Suprapubic skin (tissue), 4 donors: ENCODE measurements around the gene C12orf56. TPM values are rescaled to one million over a fixed set of nuclear protein-coding genes. Genes with fewer than 3 reads are reported as not detected.
"Not testable (repeated sequence)": the region's sequence is repeated elsewhere in the genome, so short reads cannot be mapped to it uniquely, and the experiment has no call there.

ENCODE experiments used
- DNase-seq, 2 donors: peaks; one replicate each; pipeline ENCODE4 v3.0.0-alpha.2; 2019; ENCODE audit warnings: low spot score in 2 of 2
- H3K27ac ChIP-seq: fragments of 200-600 bp; sonication (generic); one replicate; pipeline ENCODE4 v1.5.1; 2019
- H3K27me3 ChIP-seq: fragments of 200-600 bp; sonication (generic); one replicate; pipeline ENCODE4 v1.5.1; 2019
- H3K36me3 ChIP-seq: fragments of 200-600 bp; sonication (generic); one replicate; pipeline ENCODE4 v1.5.1; 2019
- H3K4me1 ChIP-seq: fragments of 200-600 bp; sonication (generic); one replicate; pipeline ENCODE4 v1.5.1; 2019
- H3K4me3 ChIP-seq: fragments of 200-600 bp; sonication (generic); one replicate; pipeline ENCODE4 v1.5.1; 2019; ENCODE audit warnings: mild to moderate bottlenecking
- H3K9me3 ChIP-seq: fragments of 200-600 bp; sonication (generic); one replicate; pipeline ENCODE4 v1.5.1; 2019
- EP300 ChIP-seq: sonication (generic); formaldehyde crosslinking; IDR thresholded peaks from one replicate; pipeline ENCODE4 v1.6.1; 2017; ENCODE audit warnings: antibody characterized with exemption
- POLR2A ChIP-seq, 2 donors: fragments of 450-650 bp; IDR thresholded peaks; one replicate each; pipeline ENCODE4 v1.6.1; 2017; ENCODE audit warnings: antibody characterized with exemption in 2 of 2, mild to moderate bottlenecking in 2 of 2, moderate library complexity in 2 of 2
- POLR2AphosphoS5 ChIP-seq, 3 donors: sonication (generic); formaldehyde crosslinking; IDR thresholded peaks; one replicate each; pipeline ENCODE4 v1.6.1; 2017; ENCODE audit warnings: antibody characterized with exemption in 3 of 3
- WGBS: methylation state at CpG from one replicate; pipeline ENCODE4 v1.1.5; 2018; 5-methylcytosine and 5-hydroxymethylcytosine counted together
- total RNA-seq, 4 donors: library from RNA; depleted of rRNA; stranded (reverse); fragments of >200 nt; gene quantifications; one replicate each; pipeline ENCODE4 v1.1.0, GENCODE V29; 2016
- TF ChIP-seq, protein P1 (sequence below), 2 donors: fragments of 200-600 bp in 1 of 2; fragments of 450-650 bp in 1 of 2; sonication (generic) in 1 of 2; IDR thresholded peaks; one replicate each; pipeline ENCODE4 v1.5.1; 2016 to 2019; ENCODE audit warnings: antibody characterized with exemption in 2 of 2, mild to moderate bottlenecking in 1 of 2, moderate library complexity in 1 of 2

C12orf56 gene
- total RNA-seq, 4 donors from 2014 or later, result 1.2 to 2.4 (median 1.9) TPM

DNA sequence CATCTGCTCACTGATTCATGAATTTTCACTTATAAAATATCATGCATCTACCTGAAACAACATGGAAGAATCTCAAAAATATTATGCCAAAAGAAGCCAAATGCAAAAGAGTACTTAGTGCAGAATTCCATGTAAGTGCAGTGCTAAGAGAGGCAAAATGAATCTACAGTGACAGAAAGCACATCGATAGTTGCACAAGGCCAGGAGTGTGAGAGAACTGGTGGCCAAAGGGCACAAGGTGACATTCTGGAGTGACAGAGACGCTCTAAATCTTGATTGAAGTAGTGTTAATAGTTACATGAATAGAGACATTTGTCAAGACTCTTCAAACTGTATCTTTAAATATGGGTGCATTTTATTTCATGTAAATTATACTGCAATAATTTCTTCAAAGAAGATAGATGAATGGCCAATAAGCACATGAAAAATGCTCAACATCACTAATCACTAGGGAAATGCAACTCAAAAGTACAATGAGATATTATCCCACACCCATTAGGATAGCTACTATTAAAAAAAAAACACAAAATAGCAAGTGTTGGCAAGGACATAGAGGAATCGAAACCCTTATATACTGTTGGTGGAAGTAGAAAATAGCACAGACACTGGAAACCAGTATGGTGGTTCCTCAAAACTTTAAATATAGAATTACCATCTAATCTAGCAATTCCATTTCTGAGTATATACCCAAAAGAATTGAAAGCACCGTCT, 96.7 kb downstream of the C12orf56 start:
- Histone ChIP-seq H3K27me3 (no peaks in the 10 kb centered on the region), H3K4me3 (no peak overlapping the region), H3K36me3 (no peaks in the 10 kb centered on the region), H3K27ac (no peak overlapping the region), H3K9me3 (no peaks in the 10 kb centered on the region), H3K4me1 (no peaks in the 10 kb centered on the region)
- WGBS, result 74% methylated on average over 4 of the region's 4 CpGs
- DNase-seq, result no peak
- TF ChIP-seq EP300, result no peak

DNA sequence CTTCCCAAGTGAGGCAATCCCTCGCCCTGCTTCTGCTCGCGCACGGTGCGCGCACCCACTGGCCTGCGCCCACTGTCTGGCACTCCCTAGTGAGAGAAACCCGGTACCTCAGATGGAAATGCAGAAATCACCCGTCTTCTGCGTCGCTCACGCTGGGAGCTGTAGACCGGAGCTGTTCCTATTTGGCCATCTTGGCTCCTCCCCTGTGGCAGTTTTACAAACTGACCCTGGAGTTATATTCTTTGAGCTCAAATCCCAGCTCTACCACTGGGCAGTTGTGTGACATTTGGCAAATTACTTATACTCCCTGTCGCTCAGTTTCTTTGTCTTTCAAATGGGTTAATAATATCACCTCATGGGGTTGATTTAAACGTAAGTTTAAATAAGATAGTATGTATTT, 97.4 kb downstream of the C12orf56 start:
- not testable (repeated sequence) for H3K27ac ChIP-seq, H3K9me3 ChIP-seq, H3K36me3 ChIP-seq, H3K4me1 ChIP-seq, H3K4me3 ChIP-seq, DNase-seq, H3K27me3 ChIP-seq
- WGBS, result 91% methylated on average over 8 of the region's 15 CpGs

DNA sequence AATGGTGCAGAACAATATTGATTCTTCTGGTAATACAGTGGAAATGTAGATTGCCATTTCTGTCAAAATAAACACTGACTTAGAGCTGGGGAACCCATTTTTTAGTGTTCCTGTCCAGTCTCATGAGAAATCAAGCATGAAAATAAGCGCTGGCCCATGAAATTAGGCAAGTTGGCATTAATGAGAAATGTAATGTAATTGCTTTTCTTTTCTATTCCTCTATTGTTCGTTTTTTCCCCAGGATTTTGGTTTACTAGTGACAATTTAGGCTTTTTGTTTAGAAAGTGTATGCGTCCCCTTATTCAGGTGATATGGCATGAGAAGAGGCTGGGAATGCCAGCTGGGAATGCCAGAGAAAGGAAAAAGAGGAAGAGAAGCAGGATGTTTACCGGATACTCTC, 104.0 kb downstream of the C12orf56 start:
- TF ChIP-seq EP300 (no peak), POLR2AphosphoS5 (IDR thresholded peaks at IDR 0.05) (no peak), POLR2A (IDR thresholded peaks at IDR 0.05) (no peak)
- TF ChIP-seq, protein P1, sequence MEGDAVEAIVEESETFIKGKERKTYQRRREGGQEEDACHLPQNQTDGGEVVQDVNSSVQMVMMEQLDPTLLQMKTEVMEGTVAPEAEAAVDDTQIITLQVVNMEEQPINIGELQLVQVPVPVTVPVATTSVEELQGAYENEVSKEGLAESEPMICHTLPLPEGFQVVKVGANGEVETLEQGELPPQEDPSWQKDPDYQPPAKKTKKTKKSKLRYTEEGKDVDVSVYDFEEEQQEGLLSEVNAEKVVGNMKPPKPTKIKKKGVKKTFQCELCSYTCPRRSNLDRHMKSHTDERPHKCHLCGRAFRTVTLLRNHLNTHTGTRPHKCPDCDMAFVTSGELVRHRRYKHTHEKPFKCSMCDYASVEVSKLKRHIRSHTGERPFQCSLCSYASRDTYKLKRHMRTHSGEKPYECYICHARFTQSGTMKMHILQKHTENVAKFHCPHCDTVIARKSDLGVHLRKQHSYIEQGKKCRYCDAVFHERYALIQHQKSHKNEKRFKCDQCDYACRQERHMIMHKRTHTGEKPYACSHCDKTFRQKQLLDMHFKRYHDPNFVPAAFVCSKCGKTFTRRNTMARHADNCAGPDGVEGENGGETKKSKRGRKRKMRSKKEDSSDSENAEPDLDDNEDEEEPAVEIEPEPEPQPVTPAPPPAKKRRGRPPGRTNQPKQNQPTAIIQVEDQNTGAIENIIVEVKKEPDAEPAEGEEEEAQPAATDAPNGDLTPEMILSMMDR (IDR thresholded peaks at IDR 0.05), result no peak
- H3K4me1 ChIP-seq, result no peaks in the 10 kb centered on the region
- no peak overlapping the region for H3K4me3 ChIP-seq
- DNase-seq, result no peak
- no peaks in the 10 kb centered on the region for H3K9me3 ChIP-seq
- 70% methylated on average over 4 of the region's 4 CpGs for whole genome bisulfite sequencing
- H3K36me3 ChIP-seq, result no peaks in the 10 kb centered on the region
- H3K27me3 ChIP-seq, result no peaks in the 10 kb centered on the region
- H3K27ac ChIP-seq, result no peak overlapping the region

DNA sequence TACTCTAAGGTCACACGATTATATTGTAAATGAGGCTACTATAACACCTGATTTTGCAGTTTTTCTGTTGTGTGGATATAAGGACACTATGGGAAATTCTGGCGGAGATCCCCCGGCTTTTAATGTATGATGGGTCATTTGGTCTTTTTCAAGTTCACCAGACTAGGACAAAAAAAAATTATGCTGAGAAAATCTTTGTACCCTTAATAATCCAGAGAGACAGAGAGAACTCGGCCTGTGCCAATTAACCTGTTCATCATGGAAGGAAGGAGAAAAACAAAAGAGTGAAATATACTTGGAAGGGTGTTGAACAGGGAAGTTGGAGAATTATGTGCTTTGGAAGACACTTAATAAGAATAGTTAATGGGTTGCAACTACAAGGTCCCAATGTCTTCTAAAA, 106.3 kb downstream of the C12orf56 start:
- no peak for TF ChIP-seq POLR2AphosphoS5 (IDR thresholded peaks at IDR 0.05)
- TF ChIP-seq EP300, result no peak
- TF ChIP-seq, protein P1 (IDR thresholded peaks at IDR 0.05), result no peak
- no peak for TF ChIP-seq POLR2A (IDR thresholded peaks at IDR 0.05)
- no peaks in the 10 kb centered on the region for H3K36me3 ChIP-seq
- no peaks in the 10 kb centered on the region for H3K4me1 ChIP-seq
- DNase-seq, result no peak
- H3K4me3 ChIP-seq, result no peak overlapping the region
- 91% methylated on average over 4 of the region's 4 CpGs for WGBS
- no peak overlapping the region for H3K27ac ChIP-seq
- H3K9me3 ChIP-seq, result no peaks in the 10 kb centered on the region
- H3K27me3 ChIP-seq, result no peaks in the 10 kb centered on the region

DNA sequence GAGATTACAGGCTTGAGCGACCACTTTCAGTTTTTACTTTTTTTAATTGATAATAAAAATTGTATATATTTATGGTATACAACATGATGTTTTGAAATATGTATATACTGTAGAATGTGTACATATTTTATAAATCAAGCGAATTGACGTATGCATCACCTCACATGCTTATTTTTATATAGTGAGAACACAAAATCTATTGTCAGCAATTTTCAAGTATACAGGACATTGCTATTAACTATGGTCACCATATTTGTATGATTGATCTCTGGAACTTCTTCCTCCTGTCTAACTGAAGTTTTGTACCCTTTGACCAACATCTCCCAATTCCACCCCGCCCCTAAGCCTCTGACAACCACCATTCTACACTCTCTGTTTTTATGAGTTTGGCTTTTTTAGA, 112.1 kb downstream of the C12orf56 start:
- H3K27ac ChIP-seq, result no peak overlapping the region
- no peaks in the 10 kb centered on the region for H3K36me3 ChIP-seq
- TF ChIP-seq POLR2A (IDR thresholded peaks at IDR 0.05), result no peak
- TF ChIP-seq EP300, result no peak
- no peak for TF ChIP-seq POLR2AphosphoS5 (IDR thresholded peaks at IDR 0.05)
- TF ChIP-seq, protein P1 (IDR thresholded peaks at IDR 0.05), result no peak
- no peak overlapping the region for H3K4me3 ChIP-seq
- no peaks in the 10 kb centered on the region for H3K27me3 ChIP-seq
- WGBS, result 92% methylated on average over 4 of the region's 4 CpGs
- H3K4me1 ChIP-seq, result no peaks in the 10 kb centered on the region
- DNase-seq, result no peak
- no peaks in the 10 kb centered on the region for H3K9me3 ChIP-seq

DNA sequence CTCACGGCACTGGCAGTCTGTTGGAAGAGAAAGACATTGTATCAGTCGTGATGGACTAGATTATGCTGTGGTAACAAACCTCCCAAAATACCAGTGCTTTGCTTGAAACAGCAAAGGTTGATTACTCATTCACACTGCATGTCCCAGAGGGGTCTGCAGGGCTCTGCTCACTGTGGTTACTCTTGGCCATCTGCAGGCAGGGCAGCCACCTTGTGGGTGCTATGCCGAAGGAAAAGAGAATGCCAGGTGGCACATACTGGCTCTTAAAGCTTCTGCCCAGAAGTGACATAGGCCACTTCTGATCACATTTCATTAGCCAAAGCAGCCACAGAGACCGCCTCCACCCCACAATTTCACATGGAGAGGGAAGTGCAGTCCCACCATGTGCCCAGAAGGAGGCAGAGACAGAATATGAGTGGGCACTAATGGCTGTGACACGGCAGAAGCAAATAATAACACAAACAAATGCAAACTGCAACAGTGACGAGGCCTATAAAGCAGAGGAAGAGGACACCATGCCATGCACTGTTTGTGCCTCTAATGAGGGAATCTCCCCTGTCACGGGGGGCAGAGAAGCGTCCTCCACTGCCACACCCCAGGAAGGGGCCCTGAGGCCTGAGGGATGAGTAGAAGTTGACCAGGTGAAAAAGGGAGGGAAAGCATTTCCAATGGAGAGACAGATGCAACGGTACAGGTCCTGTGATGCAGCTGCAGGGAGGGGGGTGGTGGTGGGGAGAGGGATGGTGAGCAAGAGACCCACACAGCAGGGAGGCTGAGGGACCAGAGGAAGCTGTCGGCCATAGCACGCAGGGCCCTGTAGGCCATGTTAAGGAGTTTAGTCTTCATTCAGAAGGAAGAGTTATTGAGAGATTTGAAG, 116.8 kb downstream of the C12orf56 start:
- Histone ChIP-seq H3K27me3 (no peaks in the 10 kb centered on the region), H3K36me3 (no peaks in the 10 kb centered on the region), H3K4me1 (no peaks in the 10 kb centered on the region), H3K9me3 (no peaks in the 10 kb centered on the region), H3K4me3 (no peak overlapping the region), H3K27ac (no peak overlapping the region)
- TF ChIP-seq, protein P1 (IDR thresholded peaks at IDR 0.05), result peak in 1 of 2 donors; percentile 26
- TF ChIP-seq POLR2AphosphoS5 (IDR thresholded peaks at IDR 0.05), result no peak
- 67% methylated on average over 11 of the region's 11 CpGs for WGBS
- DNase-seq, result no peak
